Hepatocyte (in vitro differentiated cells): Measurements from ENCODE around the gene FAM83E.

Experiments used
- EZH2 ChIP-seq: fragments of 200-600 bp; sonication (generic); IDR thresholded peaks from 2 replicates; pipeline ENCODE4 v1.6.1; 2016; ENCODE audit warnings: antibody characterized with exemption, mild to moderate bottlenecking, borderline replicate concordance
- TF ChIP-seq, protein P1 (sequence below): fragments of 200-600 bp; sonication (generic); IDR thresholded peaks from 2 replicates; pipeline ENCODE4 v1.5.1; 2016; ENCODE audit warnings: antibody characterized with exemption, mild to moderate bottlenecking; ENCODE audit not compliant: poor library complexity

DNA sequence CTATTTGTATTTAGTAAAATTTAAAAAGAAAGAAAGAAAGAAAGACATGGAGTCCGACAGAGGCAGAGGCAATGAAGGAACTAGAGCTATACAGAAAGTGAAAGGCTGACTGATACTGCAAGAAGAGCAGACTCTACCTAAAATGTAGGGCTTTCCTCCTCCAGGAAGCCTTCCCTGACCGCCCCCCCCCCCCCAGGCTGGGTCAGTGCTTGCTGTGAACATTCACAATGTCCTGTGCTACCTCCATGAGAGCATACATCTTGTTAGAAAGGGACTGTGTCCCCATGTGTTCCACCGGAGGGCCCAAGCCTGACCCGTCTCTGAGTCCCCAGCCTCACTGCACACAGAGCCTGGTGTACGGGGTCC, 36.8 kb upstream of the FAM83E start:
- TF ChIP-seq, protein P1, sequence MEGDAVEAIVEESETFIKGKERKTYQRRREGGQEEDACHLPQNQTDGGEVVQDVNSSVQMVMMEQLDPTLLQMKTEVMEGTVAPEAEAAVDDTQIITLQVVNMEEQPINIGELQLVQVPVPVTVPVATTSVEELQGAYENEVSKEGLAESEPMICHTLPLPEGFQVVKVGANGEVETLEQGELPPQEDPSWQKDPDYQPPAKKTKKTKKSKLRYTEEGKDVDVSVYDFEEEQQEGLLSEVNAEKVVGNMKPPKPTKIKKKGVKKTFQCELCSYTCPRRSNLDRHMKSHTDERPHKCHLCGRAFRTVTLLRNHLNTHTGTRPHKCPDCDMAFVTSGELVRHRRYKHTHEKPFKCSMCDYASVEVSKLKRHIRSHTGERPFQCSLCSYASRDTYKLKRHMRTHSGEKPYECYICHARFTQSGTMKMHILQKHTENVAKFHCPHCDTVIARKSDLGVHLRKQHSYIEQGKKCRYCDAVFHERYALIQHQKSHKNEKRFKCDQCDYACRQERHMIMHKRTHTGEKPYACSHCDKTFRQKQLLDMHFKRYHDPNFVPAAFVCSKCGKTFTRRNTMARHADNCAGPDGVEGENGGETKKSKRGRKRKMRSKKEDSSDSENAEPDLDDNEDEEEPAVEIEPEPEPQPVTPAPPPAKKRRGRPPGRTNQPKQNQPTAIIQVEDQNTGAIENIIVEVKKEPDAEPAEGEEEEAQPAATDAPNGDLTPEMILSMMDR = no peak
- TF ChIP-seq EZH2 = no peak
